Pancreas (tissue), 10 donors: Measurements from ENCODE around the gene RNASEH2A. TPM values are rescaled to one million over a fixed set of nuclear protein-coding genes. Genes with fewer than 3 reads are reported as not detected.

Experiments
- ATAC-seq, 4 donors: fragments of 200-7000 bp; cut with Tn5 transposase; one replicate each; pipeline versions ENCODE4 v1.8.0 to v1.9.1; 2020; ENCODE audit warnings: mild to moderate bottlenecking in 4 of 4, moderate library complexity in 4 of 4
- DNase-seq, 6 donors: peaks; one replicate each; pipeline ENCODE4 v3.0.0-alpha.2; 2020
- FAIRE-seq: peaks from 2 replicates; lab custom pipeline; 2012; peaks lifted over from hg19 to GRCh38; lab: Jason Lieb, UNC
- H3K27ac ChIP-seq, 4 donors: fragments of 200-600 bp; sonication (generic); 1 replicate in 3 of 4; 2 replicates in 1 of 4; pipeline versions ENCODE4 v1.5.0 to v1.8.0; 2020
- H3K27me3 ChIP-seq, 4 donors: fragments of 200-600 bp; one replicate each; pipeline ENCODE4 v1.8.0; 2021
- H3K36me3 ChIP-seq, 3 donors: fragments of 200-600 bp; sonication (generic) in 1 of 3; one replicate each; pipeline versions ENCODE4 v1.5.0 to v1.8.0; 2020 to 2021
- H3K4me1 ChIP-seq, 3 donors: fragments of 200-600 bp; one replicate each; pipeline ENCODE4 v1.8.0; 2021
- H3K4me3 ChIP-seq, 4 donors: fragments of 200-600 bp; sonication (generic) in 2 of 4; one replicate each; pipeline versions ENCODE4 v1.5.0 to v1.8.0; 2020 to 2021
- H3K9me3 ChIP-seq, 4 donors: fragments of 200-600 bp; one replicate each; pipeline ENCODE4 v1.8.0; 2021
- CTCF ChIP-seq, 4 donors: fragments of 200-600 bp; sonication (generic) in 3 of 4; IDR thresholded peaks; one replicate each; pipeline versions ENCODE4 v1.5.0 to v1.8.0; 2021; ENCODE audit warnings: antibody characterized with exemption in 4 of 4
- WGBS, 2 donors: extraction: QIAGEN DNeasy Blood & Tissue Kit; methylation state at CpG; one replicate each; pipeline ENCODE4 v1.1.7; 2013; 5-methylcytosine and 5-hydroxymethylcytosine counted together
- intact Hi-C, 3 donors: fragments of 100-400 bp; cut with DNase I; formaldehyde crosslinking; loops; one replicate each; pipeline versions ENCODE4 v1.11.1 to v1.14.2; 2022
- polyA plus RNA-seq, 2 donors: library from polyadenylated mRNA; stranded (reverse); fragments of 200-250 nt; gene quantifications; one replicate each; pipeline ENCODE4 v1.2.3, GENCODE V29; 2013
- total RNA-seq, 6 donors: library from RNA; stranded (reverse); fragmentation: NEBNext Ultra II Directional in 4 of 6; extraction: Animal tissue kit (Norgen Biotek cat#: 25700) in 4 of 6; gene quantifications; one replicate each; pipeline versions ENCODE4 v1.2.1 to v1.2.4, GENCODE V29; 2021 to 2023
- donor health status: healthy with polysubstance abuse.
- donor health status: DM: no; HTN: no; CAD: no; lungs with moderate emphysema.
- donor health status: DM: no; HTN: no; CAD: no.
- donor health status: control.
- donor health status: control.
- donor health status: Bipolar disorder and iron deficiency.
- donor health status: DM: yes; HTN: yes; CAD: no.
- donor health status: DM: no; HTN: no; CAD: no.
- donor health status: DM: no; HTN: no; CAD: no.
- donor health status: DM: yes; HTN: yes; CAD: no.

Gene RNASEH2A
- total and polyA plus RNA-seq, 8 donors = 1.7 to 6.0 (median 3.6) TPM

- H3K4me1 ChIP-seq = peaks cover 5 to 19% (median 10%) of the 10 kb centered on the region in 3 donors
- TF ChIP-seq CTCF (IDR thresholded peaks at IDR 0.05) = peak; percentile 85 to 94 (median 89)
- ATAC-seq = peak; percentile 47 to 71 (median 60)
- peak overlapping the region; percentile 76 to 97 (median 94) for H3K27ac ChIP-seq
- no peak for FAIRE-seq
- DNase-seq = peak; percentile 73 to 95 (median 85)
- no peaks in the 10 kb centered on the region for H3K9me3 ChIP-seq
- intact Hi-C loops = loop anchor here in 1 of 3 donors (2.0 kb wide), 1 partner anchor 19 kb away; no protein-coding TSS in a partner anchor
- no peaks in the 10 kb centered on the region for H3K27me3 ChIP-seq
- 10 to 11% methylated on average over 43 of the region's 43 CpGs for WGBS, 2 donors
- no peaks in the 10 kb centered on the region for H3K36me3 ChIP-seq
- peak overlapping the region; percentile 53 to 84 (median 69) for H3K4me3 ChIP-seq
Observed at GRCh38 chr19:12777217-12778016, 29.0 kb upstream of the RNASEH2A start.

- ATAC-seq = peak; percentile 47 to 67 (median 55)
- WGBS, 2 donors = 1 to 2% methylated on average over 39 to 44 of the region's 44 CpGs
- H3K27ac ChIP-seq = peak overlapping the region; percentile 76 to 97 (median 94)
- FAIRE-seq = no peak
- no peaks in the 10 kb centered on the region for H3K9me3 ChIP-seq
- H3K27me3 ChIP-seq = no peaks in the 10 kb centered on the region
- no peaks in the 10 kb centered on the region for H3K36me3 ChIP-seq
- DNase-seq = peak; percentile 83 to 95 (median 91)
- H3K4me1 ChIP-seq = peaks cover 5 to 23% (median 16%) of the 10 kb centered on the region in 3 donors
- peak overlapping the region; percentile 53 to 84 (median 69) for H3K4me3 ChIP-seq
- intact Hi-C loops = no loop called here
- TF ChIP-seq CTCF (IDR thresholded peaks at IDR 0.05) = no peak
Observed at GRCh38 chr19:12778017-12778904, 28.1 kb upstream of the RNASEH2A start.

GRCh38 chr19:12778905-12779161 is 27.6 kb upstream of the RNASEH2A start:
- Histone ChIP-seq H3K4me3 (peak overlapping the region in 2 of 4 donors; percentile 63 to 84), H3K4me1 (peaks cover 5 to 29% (median 21%) of the 10 kb centered on the region in 3 donors), H3K36me3 (no peaks in the 10 kb centered on the region), H3K27me3 (no peaks in the 10 kb centered on the region), H3K27ac (peak overlapping the region; percentile 76 to 97 (median 94)), H3K9me3 (no peaks in the 10 kb centered on the region)
- 56 to 59% methylated on average over 6 of the region's 6 CpGs for WGBS, 2 donors
- ATAC-seq (no peak), DNase-seq (no peak), FAIRE-seq (no peak)
- TF ChIP-seq CTCF (IDR thresholded peaks at IDR 0.05) = no peak
- intact Hi-C loops = no loop called here

- DNase-seq (peak in 5 of 6 donors; percentile 50 to 65 (median 61)), ATAC-seq (no peak), FAIRE-seq (no peak)
- Histone ChIP-seq H3K27ac (peak overlapping the region; percentile 76 to 97 (median 94)), H3K36me3 (no peaks in the 10 kb centered on the region), H3K9me3 (no peaks in the 10 kb centered on the region), H3K4me1 (peaks cover 5 to 29% (median 21%) of the 10 kb centered on the region in 3 donors), H3K4me3 (peak overlapping the region in 2 of 4 donors; percentile 63 to 84), H3K27me3 (no peaks in the 10 kb centered on the region)
- no peak for TF ChIP-seq CTCF (IDR thresholded peaks at IDR 0.05)
- intact Hi-C loops = no loop called here
- 76 to 80% methylated on average over 14 to 15 of the region's 15 CpGs for WGBS, 2 donors
Observed at GRCh38 chr19:12779162-12779993, 27.0 kb upstream of the RNASEH2A start.
